Stimulated activated effector memory CD8-positive, alpha-beta T cell treated with anti-CD3 and anti-CD28 coated beads, Interleukin-12 subunit alpha, Interleukin-12 subunit beta, amount 100 ng/mL, for 72 hours (primary cell): Measurements from ENCODE around the gene RERE.
A peak's percentile ranks its signal among the peaks of the same experiment; 100 is the strongest.
"Not testable (repeated sequence)": the region's sequence is repeated elsewhere in the genome, so short reads cannot be mapped to it uniquely, and the experiment has no call there.

Source experiments
- ATAC-seq: fragments of 150-1000 bp; cut with Tn5 transposase; 2 replicates; pipeline ENCODE4 v1.10.0; 2021
- DNase-seq, 2 donors: peaks; one replicate each; pipeline ENCODE4 v3.0.0; 2021 to 2022; ENCODE audit warnings: low spot score in 2 of 2
- H3K27ac Mint-ChIP-seq: one replicate; pipeline ENCODE4 v1.8.0; 2022; ENCODE audit warnings: mild to moderate bottlenecking, mixed read lengths
- H3K36me3 Mint-ChIP-seq: one replicate; pipeline ENCODE4 v1.8.0; 2022; ENCODE audit warnings: mild to moderate bottlenecking, mixed read lengths
- H3K4me1 Mint-ChIP-seq: one replicate; pipeline ENCODE4 v1.8.0; 2022; ENCODE audit warnings: mixed read lengths
- H3K4me3 Mint-ChIP-seq: one replicate; pipeline ENCODE4 v1.8.0; 2022; ENCODE audit warnings: mild to moderate bottlenecking, mixed read lengths
- H3K9me3 Mint-ChIP-seq: one replicate; pipeline ENCODE4 v1.8.0; 2022; ENCODE audit warnings: mixed read lengths

The RERE gene

DNA sequence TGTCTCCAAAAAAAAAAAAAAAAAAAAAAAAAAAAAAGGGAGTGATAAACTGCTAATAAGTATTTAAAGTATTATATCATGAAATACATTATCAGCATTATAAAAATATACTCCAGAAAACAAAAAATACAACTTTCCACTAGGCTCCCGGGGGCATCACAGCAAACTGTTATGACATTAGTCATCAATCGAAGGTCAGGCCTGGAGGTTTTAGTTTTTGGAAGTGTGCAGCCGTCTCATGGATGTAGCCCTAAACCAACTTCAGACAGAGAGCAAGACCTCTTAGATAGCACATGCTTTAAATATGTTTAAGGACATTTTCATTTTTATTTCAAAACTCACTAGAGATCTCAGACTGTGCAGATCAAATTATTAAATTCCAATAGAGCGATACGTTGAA lies 106.3 kb downstream of the RERE start:
- no peak for DNase-seq
- Mint-ChIP-seq H3K27ac (no peak overlapping the region), H3K4me3 (no peak overlapping the region), H3K4me1 (peaks cover 16% of the 10 kb centered on the region), H3K9me3 (peaks cover 3% of the 10 kb centered on the region), H3K36me3 (no peaks in the 10 kb centered on the region)
- no peak for ATAC-seq

GRCh38 chr1:8708259-8708658 lies 109.2 kb downstream of the RERE start:
- H3K4me3 Mint-ChIP-seq = no peak overlapping the region
- peaks cover 19% of the 10 kb centered on the region for H3K4me1 Mint-ChIP-seq
- no peak for DNase-seq
- no peak for ATAC-seq
- H3K36me3 Mint-ChIP-seq = no peaks in the 10 kb centered on the region
- peaks cover 3% of the 10 kb centered on the region for H3K9me3 Mint-ChIP-seq
- no peak overlapping the region for H3K27ac Mint-ChIP-seq

GRCh38 chr1:8706995-8707396 lies 110.4 kb downstream of the RERE start:
- no peaks in the 10 kb centered on the region for H3K36me3 Mint-ChIP-seq
- no peak for ATAC-seq

DNA sequence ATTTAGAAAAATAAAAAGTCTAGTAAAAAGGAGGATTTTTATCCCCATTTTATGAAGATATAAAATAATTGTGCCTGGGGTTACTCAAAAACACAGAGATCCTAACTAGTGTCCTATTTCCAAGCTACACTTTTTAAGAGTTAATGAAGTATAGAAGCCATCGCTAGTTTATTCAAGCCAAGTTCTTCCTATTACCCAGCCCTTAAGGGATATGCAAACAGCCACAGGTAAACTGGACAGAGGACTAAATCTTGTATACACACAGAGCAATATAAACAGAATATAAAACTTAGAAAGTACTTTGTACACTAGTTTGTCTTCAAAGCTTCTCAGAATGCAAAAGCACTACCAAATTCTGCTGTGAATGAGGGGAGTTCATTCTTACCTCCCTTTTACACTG lies 111.1 kb downstream of the RERE start:
- Mint-ChIP-seq H3K4me1 (peaks cover 23% of the 10 kb centered on the region), H3K9me3 (peaks cover 3% of the 10 kb centered on the region), H3K36me3 (no peaks in the 10 kb centered on the region), H3K4me3 (no peak overlapping the region), H3K27ac (no peak overlapping the region)
- ATAC-seq (no peak), DNase-seq (no peak)

More at GRCh38 chr1:8706995-8707396, 110.4 kb downstream of the RERE start:
- H3K4me1 Mint-ChIP-seq = peaks cover 18% of the 10 kb centered on the region
- DNase-seq = no peak
- peaks cover 3% of the 10 kb centered on the region for H3K9me3 Mint-ChIP-seq
- H3K4me3 Mint-ChIP-seq = no peak overlapping the region
- no peak overlapping the region for H3K27ac Mint-ChIP-seq

- Mint-ChIP-seq H3K36me3 (no peaks in the 10 kb centered on the region), H3K4me1 (peaks cover 29% of the 10 kb centered on the region), H3K4me3 (no peak overlapping the region), H3K27ac (no peak overlapping the region), H3K9me3 (peaks cover 3% of the 10 kb centered on the region)
- ATAC-seq (no peak), DNase-seq (no peak)
Measured at GRCh38 chr1:8704866-8705506, 112.5 kb downstream of the RERE start.

GRCh38 chr1:8702850-8703810 lies 114.3 kb downstream of the RERE start:
- Mint-ChIP-seq H3K27ac (no peak overlapping the region), H3K4me3 (peak overlapping the region; percentile 73), H3K9me3 (no peaks in the 10 kb centered on the region), H3K4me1 (peaks cover 29% of the 10 kb centered on the region), H3K36me3 (no peaks in the 10 kb centered on the region)
- DNase-seq (peak; percentile 59 to 86), ATAC-seq (peak; percentile 86)

- no peak for DNase-seq
- peak overlapping the region; percentile 56 for H3K27ac Mint-ChIP-seq
- H3K4me3 Mint-ChIP-seq = peak overlapping the region; percentile 73
- no peaks in the 10 kb centered on the region for H3K36me3 Mint-ChIP-seq
- H3K4me1 Mint-ChIP-seq = peaks cover 29% of the 10 kb centered on the region
- no peaks in the 10 kb centered on the region for H3K9me3 Mint-ChIP-seq
- no peak for ATAC-seq
Measured at GRCh38 chr1:8702472-8702849, 115.0 kb downstream of the RERE start.

DNA sequence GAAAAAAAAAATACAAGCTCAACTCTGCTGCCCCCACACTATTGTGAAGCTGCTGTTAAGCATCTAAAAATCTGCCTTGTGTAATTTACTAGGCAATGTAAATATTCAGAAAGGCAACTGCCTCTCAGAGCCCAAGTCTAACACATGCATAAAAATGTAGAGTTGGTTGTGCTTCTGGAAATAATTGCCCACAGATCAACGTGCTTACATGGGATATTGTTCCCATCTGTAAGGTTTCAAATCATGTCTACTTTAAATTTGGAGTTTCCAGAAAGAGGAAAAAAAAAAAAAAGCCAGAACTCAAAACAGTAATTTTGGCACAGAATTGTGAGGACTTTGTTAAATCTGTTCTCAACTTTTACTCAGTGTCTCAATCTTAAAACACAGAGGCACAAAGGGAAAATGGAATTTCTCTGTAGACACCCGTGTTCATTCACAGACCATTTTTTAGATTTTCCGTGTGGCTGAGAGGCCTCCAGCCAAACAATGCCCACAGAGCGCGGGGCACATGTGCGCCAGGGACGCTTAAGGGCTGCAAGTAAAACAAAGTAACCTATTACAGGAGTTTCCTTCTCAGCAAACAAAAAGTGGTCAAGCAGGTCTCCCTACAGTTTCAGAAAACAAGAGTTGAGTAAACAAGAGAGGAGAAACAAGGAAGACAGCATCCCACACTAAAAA lies 115.5 kb downstream of the RERE start:
- Mint-ChIP-seq H3K27ac (peak overlapping the region; percentile 56), H3K9me3 (no peaks in the 10 kb centered on the region), H3K36me3 (no peaks in the 10 kb centered on the region), H3K4me3 (peak overlapping the region; percentile 73), H3K4me1 (peaks cover 29% of the 10 kb centered on the region)
- DNase-seq (no peak), ATAC-seq (no peak)

- Mint-ChIP-seq H3K4me1 (peaks cover 29% of the 10 kb centered on the region), H3K27ac (no peak overlapping the region), H3K36me3 (no peaks in the 10 kb centered on the region), H3K4me3 (no peak overlapping the region), H3K9me3 (no peaks in the 10 kb centered on the region)
- ATAC-seq = no peak
- DNase-seq = no peak
Measured at GRCh38 chr1:8699679-8700078, 117.8 kb downstream of the RERE start.

DNA sequence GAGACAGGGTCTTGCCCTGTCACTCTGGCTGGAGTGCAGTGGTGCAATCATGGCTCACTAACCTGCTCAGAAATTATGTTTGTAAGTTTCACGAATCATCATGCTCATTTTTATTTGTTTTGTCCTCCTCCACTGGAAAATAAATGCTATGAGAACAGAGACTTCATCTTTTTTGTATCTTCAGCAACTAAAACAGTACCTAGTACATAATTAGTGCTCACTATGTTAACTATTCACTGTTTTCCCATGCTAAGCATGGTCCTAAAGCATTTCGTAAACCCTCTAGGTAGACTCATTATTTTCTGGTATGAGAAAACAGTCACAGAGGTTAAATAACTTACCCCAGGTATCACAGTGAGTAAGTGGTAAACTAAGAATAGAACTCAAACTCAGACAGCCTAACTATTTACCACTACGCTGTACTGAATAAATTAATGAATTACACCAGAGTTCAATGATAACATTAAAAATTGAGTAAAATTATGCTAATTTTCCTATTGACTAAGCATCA lies 118.4 kb downstream of the RERE start:
- H3K4me3 Mint-ChIP-seq = no peak overlapping the region
- H3K4me1 Mint-ChIP-seq = peaks cover 29% of the 10 kb centered on the region
- H3K36me3 Mint-ChIP-seq = no peaks in the 10 kb centered on the region
- H3K9me3 Mint-ChIP-seq = no peaks in the 10 kb centered on the region
- H3K27ac Mint-ChIP-seq = no peak overlapping the region
- ATAC-seq (no peak), DNase-seq (no peak)

- H3K4me3 Mint-ChIP-seq = no peak overlapping the region
- no peaks in the 10 kb centered on the region for H3K9me3 Mint-ChIP-seq
- H3K36me3 Mint-ChIP-seq = no peaks in the 10 kb centered on the region
- H3K27ac Mint-ChIP-seq = no peak overlapping the region
- DNase-seq (no peak), ATAC-seq (no peak)
- H3K4me1 Mint-ChIP-seq = peaks cover 24% of the 10 kb centered on the region
Measured at GRCh38 chr1:8698012-8698630, 119.3 kb downstream of the RERE start.

GRCh38 chr1:8695442-8695841 lies 122.0 kb downstream of the RERE start:
- H3K27ac Mint-ChIP-seq, H3K9me3 Mint-ChIP-seq, H3K36me3 Mint-ChIP-seq, ATAC-seq, DNase-seq, H3K4me1 Mint-ChIP-seq, H3K4me3 Mint-ChIP-seq: not testable (repeated sequence)

DNA sequence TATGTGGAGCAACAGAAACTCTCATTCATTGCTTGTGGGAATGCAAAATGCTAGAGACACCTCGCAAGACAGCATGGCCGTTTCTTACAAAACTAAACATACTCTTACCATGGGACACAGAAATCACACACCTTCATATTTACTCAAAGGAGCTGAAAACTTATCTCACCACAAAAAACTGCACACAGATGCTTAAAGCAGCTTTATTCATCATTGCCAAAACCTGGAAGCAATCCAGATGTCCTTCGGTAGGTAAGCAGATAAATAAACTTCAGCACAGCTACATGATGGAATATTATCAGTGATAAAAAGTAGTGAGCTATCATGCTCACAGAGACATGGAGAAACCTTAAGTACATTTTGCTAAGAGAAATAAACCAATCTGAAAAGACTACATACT lies 124.3 kb downstream of the RERE start:
- H3K9me3 Mint-ChIP-seq = no peaks in the 10 kb centered on the region
- ATAC-seq (no peak), DNase-seq (no peak)
- peaks cover 5% of the 10 kb centered on the region for H3K4me1 Mint-ChIP-seq
- H3K27ac Mint-ChIP-seq = no peak overlapping the region
- no peaks in the 10 kb centered on the region for H3K36me3 Mint-ChIP-seq
- no peak overlapping the region for H3K4me3 Mint-ChIP-seq

GRCh38 chr1:8691662-8692061 lies 125.8 kb downstream of the RERE start:
- ATAC-seq (no peak), DNase-seq (no peak)
- no peaks in the 10 kb centered on the region for H3K9me3 Mint-ChIP-seq
- H3K36me3 Mint-ChIP-seq = no peaks in the 10 kb centered on the region
- H3K4me3 Mint-ChIP-seq = no peak overlapping the region
- H3K4me1 Mint-ChIP-seq = peaks cover 13% of the 10 kb centered on the region
- H3K27ac Mint-ChIP-seq = no peak overlapping the region

GRCh38 chr1:8690253-8690525 lies 127.3 kb downstream of the RERE start:
- no peaks in the 10 kb centered on the region for H3K36me3 Mint-ChIP-seq
- H3K4me1 Mint-ChIP-seq = peaks cover 10% of the 10 kb centered on the region
- no peak for ATAC-seq
- DNase-seq = no peak
- H3K27ac Mint-ChIP-seq = no peak overlapping the region
- H3K9me3 Mint-ChIP-seq = no peaks in the 10 kb centered on the region
- no peak overlapping the region for H3K4me3 Mint-ChIP-seq
